ENCODE measurements around the gene PDGFD.

PDGFD gene

DNA sequence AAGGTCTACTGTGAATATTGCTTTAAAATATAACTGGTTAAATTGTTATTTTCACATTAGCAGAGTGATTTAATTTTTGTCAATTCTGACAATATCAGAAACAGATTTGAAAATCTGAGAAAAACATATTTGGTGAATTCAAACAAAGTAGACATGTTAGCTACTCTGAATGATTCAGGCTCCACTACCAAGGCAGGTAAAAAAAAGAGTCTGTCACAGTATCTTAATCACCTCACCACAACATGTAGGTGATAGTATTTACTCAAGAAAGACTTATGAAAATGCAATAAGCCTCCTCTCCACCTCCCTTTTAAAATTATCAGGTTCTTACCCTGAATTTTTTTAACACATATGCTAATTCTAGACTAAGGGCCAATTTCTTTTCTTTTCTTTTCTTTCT lies 85.0 kb downstream of the PDGFD start:
- H3K4me3 ChIP-seq (replicated peaks in 1 of 2; ENCODE audit: low read depth in 2 of 2, low read length in 2 of 2): no peak overlapping the region
- no peak for DNase-seq (ENCODE audit: low read depth in 2 of 2)
- TF ChIP-seq, protein P1, sequence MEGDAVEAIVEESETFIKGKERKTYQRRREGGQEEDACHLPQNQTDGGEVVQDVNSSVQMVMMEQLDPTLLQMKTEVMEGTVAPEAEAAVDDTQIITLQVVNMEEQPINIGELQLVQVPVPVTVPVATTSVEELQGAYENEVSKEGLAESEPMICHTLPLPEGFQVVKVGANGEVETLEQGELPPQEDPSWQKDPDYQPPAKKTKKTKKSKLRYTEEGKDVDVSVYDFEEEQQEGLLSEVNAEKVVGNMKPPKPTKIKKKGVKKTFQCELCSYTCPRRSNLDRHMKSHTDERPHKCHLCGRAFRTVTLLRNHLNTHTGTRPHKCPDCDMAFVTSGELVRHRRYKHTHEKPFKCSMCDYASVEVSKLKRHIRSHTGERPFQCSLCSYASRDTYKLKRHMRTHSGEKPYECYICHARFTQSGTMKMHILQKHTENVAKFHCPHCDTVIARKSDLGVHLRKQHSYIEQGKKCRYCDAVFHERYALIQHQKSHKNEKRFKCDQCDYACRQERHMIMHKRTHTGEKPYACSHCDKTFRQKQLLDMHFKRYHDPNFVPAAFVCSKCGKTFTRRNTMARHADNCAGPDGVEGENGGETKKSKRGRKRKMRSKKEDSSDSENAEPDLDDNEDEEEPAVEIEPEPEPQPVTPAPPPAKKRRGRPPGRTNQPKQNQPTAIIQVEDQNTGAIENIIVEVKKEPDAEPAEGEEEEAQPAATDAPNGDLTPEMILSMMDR (IDR thresholded peaks at IDR 0.05; ENCODE audit: low read depth, low read length): no peak

DNA sequence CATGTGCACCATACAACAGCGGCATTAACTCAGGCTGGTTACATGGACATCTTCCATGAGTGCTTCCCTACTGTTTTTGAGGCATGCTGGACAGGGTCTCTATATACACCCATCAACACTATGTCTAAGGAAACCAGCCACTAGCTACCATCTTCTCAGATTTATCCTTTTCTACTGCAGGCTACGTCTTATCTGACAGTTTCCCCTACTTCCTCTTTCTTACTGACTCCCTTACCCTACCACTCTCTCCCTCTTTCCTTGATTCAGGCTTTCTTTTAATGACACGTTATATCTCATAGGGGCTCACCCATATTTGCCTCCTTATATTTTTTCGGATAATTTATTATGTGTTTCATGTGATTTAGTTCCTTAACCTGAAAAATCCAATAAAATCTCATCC lies 85.7 kb downstream of the PDGFD start:
- TF ChIP-seq, protein P1 (IDR thresholded peaks at IDR 0.05; ENCODE audit: low read depth, low read length): no peak
- H3K4me3 ChIP-seq (replicated peaks in 1 of 2; ENCODE audit: low read depth in 2 of 2, low read length in 2 of 2): no peak overlapping the region
- DNase-seq (ENCODE audit: low read depth in 2 of 2): no peak

DNA sequence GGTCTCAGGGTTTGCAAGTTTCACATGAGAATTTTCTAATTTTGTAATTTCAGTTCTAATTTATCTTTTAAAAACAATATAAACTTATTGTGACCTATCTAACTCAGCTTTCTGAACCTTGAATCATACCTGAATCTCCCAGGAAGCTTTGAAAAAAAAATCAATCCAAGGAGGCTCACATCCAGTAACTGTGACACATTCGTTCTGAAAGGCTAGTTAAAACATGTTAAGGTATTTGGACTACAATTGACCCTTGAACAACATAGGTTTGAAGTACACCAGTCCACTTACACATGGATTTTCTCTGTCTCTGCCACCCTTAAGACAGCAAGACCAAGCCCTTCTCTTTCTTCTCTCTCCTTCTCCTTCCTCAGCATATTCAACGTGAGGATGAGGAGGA lies 87.5 kb downstream of the PDGFD start:
- no peak for DNase-seq (ENCODE audit: low read depth in 2 of 2)
- TF ChIP-seq, protein P1 (IDR thresholded peaks at IDR 0.05; ENCODE audit: low read depth, low read length): no peak
- H3K4me3 ChIP-seq (replicated peaks in 1 of 2; ENCODE audit: low read depth in 2 of 2, low read length in 2 of 2): no peak overlapping the region

DNA sequence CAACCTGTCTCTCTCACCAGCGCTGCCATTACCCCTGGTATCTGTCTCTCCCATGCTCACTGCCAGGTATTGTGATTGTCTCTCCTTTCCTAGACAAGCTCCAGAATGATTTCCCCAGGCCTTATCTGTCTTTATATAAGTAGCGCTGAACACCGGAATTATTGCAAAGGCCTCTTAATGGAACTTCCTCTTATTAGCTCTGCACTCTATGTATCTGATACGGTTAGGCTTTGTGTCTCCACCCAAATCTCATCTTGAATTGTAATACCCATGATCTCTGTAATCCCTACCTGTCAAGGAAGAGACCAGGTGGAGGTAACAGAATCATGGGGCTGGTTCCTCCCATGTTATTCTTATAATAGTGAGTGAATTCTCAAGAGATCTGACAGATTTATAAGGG lies 88.2 kb downstream of the PDGFD start:
- TF ChIP-seq, protein P1 (IDR thresholded peaks at IDR 0.05; ENCODE audit: low read depth, low read length): no peak
- no peak for DNase-seq (ENCODE audit: low read depth in 2 of 2)
- H3K4me3 ChIP-seq (replicated peaks in 1 of 2; ENCODE audit: low read depth in 2 of 2, low read length in 2 of 2): no peak overlapping the region

DNA sequence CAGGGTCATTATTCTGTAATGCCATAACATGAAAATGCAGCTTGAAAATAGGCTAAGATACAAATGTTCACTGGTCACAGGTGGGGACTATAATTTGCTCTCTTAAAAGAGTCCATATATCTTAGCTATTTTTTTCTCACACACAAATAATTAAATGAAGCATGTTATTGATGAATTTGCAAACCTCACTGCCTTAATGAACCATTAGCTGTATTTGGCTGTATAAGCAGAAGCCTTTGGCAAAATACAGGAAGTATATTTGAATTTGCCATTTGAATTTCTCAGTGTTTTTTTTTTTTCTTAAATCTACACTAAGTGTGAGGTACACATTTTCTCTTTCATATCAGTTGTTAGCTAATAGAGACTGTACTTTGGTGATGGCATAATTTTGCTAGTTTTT lies 88.9 kb downstream of the PDGFD start:
- H3K4me3 ChIP-seq (replicated peaks in 1 of 2; ENCODE audit: low read depth in 2 of 2, low read length in 2 of 2): no peak overlapping the region
- TF ChIP-seq, protein P1 (IDR thresholded peaks at IDR 0.05; ENCODE audit: low read depth, low read length): no peak
- DNase-seq (ENCODE audit: low read depth in 2 of 2): no peak

DNA sequence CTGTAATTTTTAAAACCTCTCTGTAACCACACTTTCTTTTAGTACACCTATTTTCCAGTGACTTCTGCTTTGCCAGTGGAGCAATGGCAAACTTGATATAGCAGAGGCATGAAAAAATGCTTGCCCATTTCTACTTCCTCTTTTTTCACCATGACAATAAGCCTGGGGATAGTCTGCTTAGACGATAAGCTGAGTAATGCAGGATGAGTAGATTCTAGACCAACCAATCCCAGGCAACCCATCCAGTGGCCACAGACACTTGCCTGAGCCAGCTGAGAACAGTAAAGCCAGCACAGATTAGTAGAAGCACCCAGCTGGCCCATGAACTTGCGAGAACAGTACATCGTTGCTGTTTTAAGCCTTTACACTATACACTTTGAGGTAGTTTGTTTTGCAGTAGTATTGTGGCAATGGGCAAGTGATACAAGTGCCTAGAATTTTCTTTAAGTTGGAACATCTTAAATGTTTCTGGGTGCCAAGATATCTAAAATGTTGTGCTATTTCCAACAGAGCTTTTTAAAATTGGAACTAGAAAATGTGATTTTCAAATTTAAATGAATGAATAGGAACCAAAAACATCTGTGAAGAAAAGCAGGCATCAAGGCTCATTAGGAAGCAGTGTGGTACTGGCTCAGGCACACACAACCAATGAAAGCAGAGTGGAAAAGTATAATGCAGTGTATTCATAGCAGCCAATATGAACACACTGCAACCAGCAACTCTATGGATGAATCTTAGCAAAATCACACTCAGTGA lies 89.8 kb downstream of the PDGFD start:
- DNase-seq (ENCODE audit: low read depth in 2 of 2): peak in 1 of 2 donors; percentile 5
- TF ChIP-seq, protein P1 (IDR thresholded peaks at IDR 0.05; ENCODE audit: low read depth, low read length): no peak
- H3K4me3 ChIP-seq (replicated peaks in 1 of 2; ENCODE audit: low read depth in 2 of 2, low read length in 2 of 2): no peak overlapping the region

DNA sequence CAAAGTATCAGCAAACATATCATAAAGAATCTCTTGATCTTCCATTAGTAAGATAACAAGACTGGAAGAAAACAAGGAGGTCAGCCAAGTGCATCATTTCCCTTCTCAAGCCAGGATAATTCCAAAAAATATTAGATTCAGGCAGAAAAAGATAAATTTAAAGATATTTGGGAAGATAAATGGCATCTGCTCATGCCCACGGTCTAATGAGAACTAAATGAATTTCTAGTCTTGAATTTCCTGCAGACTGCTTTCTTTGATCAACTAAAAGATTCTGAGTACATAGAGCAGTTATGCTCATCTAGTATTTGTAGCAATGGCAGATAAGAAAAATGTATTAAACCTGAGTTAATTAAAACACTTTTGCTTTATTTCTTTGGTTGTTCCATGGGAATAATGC lies 96.4 kb downstream of the PDGFD start:
- TF ChIP-seq, protein P1 (IDR thresholded peaks at IDR 0.05; ENCODE audit: low read depth, low read length): no peak
- no peak for DNase-seq (ENCODE audit: low read depth in 2 of 2)
- H3K4me3 ChIP-seq (replicated peaks in 1 of 2; ENCODE audit: low read depth in 2 of 2, low read length in 2 of 2): no peak overlapping the region

All from cardiac fibroblast (primary cell).